GM19467 (cell line): Measurements from ENCODE around the gene HBA2.
"Not testable (repeated sequence)": the region's sequence is repeated elsewhere in the genome, so short reads cannot be mapped to it uniquely, and the experiment has no call there.

Experiments
- ATAC-seq: cut with Tn5 transposase; IDR thresholded peaks from one replicate; pipeline ENCODE4 v1.9.1; 2021; ENCODE audit warnings: mild to moderate bottlenecking, moderate library complexity; ENCODE audit not compliant: unreplicated experiment

The HBA2 gene

GRCh38 chr16:172374-172941, at the start of gene HBA2:
HBA2 (plus strand) TSS chr16:172876; CDS start chr16:172913, 37 bp downstream.
- ATAC-seq: not testable (repeated sequence)

- ATAC-seq: not testable (repeated sequence)
Measured at GRCh38 chr16:123558-124350, 48.9 kb upstream of the HBA2 start.

GRCh38 chr16:125011-125410, 47.7 kb upstream of the HBA2 start:
- no peak for ATAC-seq

- no peak for ATAC-seq
Measured at GRCh38 chr16:129075-129474, 43.6 kb upstream of the HBA2 start.

- ATAC-seq: no peak
Measured at GRCh38 chr16:130533-131173, 42.0 kb upstream of the HBA2 start.

- ATAC-seq: no peak
Measured at GRCh38 chr16:132120-132519, 40.6 kb upstream of the HBA2 start.

DNA sequence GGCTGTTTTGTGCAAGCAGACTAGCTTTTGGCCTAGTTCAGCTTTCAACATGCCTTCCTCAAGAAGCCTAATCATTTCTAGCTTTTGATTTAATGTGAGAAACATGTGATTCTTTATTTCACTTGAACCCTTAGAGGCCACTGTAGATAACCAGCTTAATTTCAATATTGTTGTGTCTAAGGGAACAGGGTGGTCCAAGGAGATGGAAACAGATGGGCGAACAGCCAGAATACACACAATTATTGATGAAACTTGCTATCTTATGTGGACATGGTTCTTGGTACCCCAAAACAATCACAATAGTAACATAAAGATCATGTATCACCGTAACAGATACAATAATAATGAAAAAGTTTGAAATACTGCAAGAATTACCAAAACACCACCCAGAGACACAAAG, 39.0 kb upstream of the HBA2 start:
- ATAC-seq: no peak

- no peak for ATAC-seq
Measured at GRCh38 chr16:138049-138417, 34.6 kb upstream of the HBA2 start.

- ATAC-seq: no peak
Measured at GRCh38 chr16:140175-140857, 32.4 kb upstream of the HBA2 start.

GRCh38 chr16:142405-142967, 30.2 kb upstream of the HBA2 start:
- ATAC-seq: no peak

GRCh38 chr16:143047-143446, 29.6 kb upstream of the HBA2 start:
- no peak for ATAC-seq

DNA sequence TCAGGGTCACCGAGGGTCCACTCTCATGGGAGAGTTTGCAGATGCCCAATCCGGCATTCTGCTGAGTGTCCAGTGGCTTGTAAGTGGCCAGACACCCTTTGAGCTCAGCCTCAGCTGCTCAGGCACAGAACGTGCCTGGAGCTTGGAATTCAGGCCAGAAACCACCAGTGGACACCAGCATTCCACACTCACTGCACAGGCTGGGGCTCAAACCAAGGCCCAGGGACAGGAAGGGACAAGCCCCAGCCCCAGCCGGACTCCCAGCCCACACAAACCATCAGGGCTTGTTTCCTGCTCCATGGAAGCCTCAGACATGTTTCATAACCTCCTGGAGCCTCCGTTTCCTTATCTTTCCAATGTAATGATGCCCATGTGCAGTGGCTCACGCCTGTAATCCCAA, 29.2 kb upstream of the HBA2 start:
- ATAC-seq: no peak

GRCh38 chr16:144797-145252, 27.9 kb upstream of the HBA2 start:
- ATAC-seq: no peak

- no peak for ATAC-seq
Measured at GRCh38 chr16:146646-147045, 26.0 kb upstream of the HBA2 start.

- ATAC-seq: no peak
Measured at GRCh38 chr16:149024-149660, 23.5 kb upstream of the HBA2 start.

GRCh38 chr16:152141-153128, 20.2 kb upstream of the HBA2 start, which contains the start of gene HBZ:
HBZ (plus strand) TSS chr16:152644; CDS start chr16:152910, 266 bp downstream.
- no peak for ATAC-seq

- not testable (repeated sequence) for ATAC-seq
Measured at GRCh38 chr16:153129-153521, 19.6 kb upstream of the HBA2 start.

GRCh38 chr16:153550-154216, 19.0 kb upstream of the HBA2 start:
- not testable (repeated sequence) for ATAC-seq
